ENCODE results near the gene ASXL3.

- no peak for TF ChIP-seq TAF1 (conservative IDR thresholded peaks at IDR 0.05)
- peak; percentile 35 for TF ChIP-seq CTCF (IDR thresholded peaks at IDR 0.05; ENCODE audit: low read depth, low read length, missing input control)
- no peak for TF ChIP-seq YY1 (IDR thresholded peaks at IDR 0.05)
- TF ChIP-seq MAX (IDR thresholded peaks at IDR 0.05), result no peak
- TF ChIP-seq RAD21 (IDR thresholded peaks at IDR 0.05), result peak; percentile 59 to 69
- TF ChIP-seq EGR1 (IDR thresholded peaks at IDR 0.05; ENCODE audit: low read depth in 2 of 2), result no peak
- no peak for TF ChIP-seq REST (IDR thresholded peaks at IDR 0.05)
- TF ChIP-seq FOXA1 (IDR thresholded peaks at IDR 0.05), result no peak
- no peak for TF ChIP-seq ATF3 (IDR thresholded peaks at IDR 0.05)
- TF ChIP-seq SP1 (IDR thresholded peaks at IDR 0.05), result no peak
- TF ChIP-seq GABPA (IDR thresholded peaks at IDR 0.05 in 1 of 2, conservative IDR thresholded peaks at IDR 0.05 in 1 of 2), result no peak
- TF ChIP-seq ZBTB33 (IDR thresholded peaks at IDR 0.05), result no peak
- no peak for TF ChIP-seq JUND (IDR thresholded peaks at IDR 0.05)
These were observed 183.3 kb downstream of the ASXL3 start for GRCh38 chr18:33761363-33761762.

Data from liver (tissue), 3 donors.